DMS79 treated with DMSO at 0.1 percent for 48 hours (cell line): Measurements from ENCODE around the gene NFIC.

Experiments
- DNase-seq: peaks from one replicate; lab custom pipeline; 2025; lab: John Stamatoyannopoulos, UW

NFIC gene

DNA sequence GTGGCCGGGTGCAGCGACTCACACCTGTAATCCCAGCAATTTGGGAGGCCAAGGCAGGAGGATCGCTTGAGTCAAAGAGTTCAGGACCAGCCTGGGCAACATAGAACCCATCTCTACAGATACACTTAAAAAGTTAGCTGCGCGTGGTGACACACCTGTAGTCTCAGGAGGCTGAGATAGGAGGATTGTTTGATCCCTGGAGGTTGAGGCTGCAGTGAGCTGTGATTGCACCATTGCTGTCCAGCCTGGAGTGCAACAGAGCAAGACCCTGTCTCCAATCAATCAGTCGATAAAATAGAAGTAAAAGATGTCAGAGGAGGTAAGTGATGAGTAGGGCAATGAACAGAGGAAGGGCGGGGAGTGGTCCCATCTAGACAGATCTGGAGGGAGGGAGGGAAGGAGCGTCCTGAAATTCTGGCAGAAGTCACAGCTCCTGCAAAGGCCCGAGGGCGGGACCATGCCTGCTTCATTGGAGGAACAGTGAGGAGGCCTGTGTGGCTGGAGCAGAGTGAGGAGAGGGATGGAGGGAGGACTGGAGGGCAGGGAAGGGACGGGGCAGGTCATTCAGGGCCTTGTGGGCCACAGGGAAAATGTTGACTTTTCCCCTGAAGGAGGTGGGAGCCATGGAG, 104.2 kb downstream of the NFIC start:
- no peak for DNase-seq

GRCh38 chr19:3471954-3472655, 105.7 kb downstream of the NFIC start:
- DNase-seq, result no peak

DNA sequence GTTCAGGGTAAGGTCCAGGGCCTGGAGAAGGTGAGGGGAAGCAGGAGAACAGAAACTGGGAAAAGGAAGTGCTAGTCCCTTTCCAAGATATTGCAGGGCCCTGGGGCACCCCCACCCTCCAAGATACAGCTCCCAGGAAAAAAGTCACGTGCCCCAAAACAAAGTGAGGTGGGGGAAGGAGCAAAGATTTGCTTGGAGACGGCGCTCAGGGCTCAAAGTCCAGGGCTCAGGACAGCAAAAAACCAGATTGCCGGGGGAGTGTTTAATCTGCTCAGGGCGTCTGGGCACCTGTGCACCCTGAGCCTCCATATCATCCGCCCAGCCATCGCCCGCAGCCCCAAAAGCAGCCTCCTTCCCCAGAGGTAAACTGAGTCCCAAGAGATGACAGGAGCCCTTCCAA, 107.6 kb downstream of the NFIC start:
- no peak for DNase-seq

DNA sequence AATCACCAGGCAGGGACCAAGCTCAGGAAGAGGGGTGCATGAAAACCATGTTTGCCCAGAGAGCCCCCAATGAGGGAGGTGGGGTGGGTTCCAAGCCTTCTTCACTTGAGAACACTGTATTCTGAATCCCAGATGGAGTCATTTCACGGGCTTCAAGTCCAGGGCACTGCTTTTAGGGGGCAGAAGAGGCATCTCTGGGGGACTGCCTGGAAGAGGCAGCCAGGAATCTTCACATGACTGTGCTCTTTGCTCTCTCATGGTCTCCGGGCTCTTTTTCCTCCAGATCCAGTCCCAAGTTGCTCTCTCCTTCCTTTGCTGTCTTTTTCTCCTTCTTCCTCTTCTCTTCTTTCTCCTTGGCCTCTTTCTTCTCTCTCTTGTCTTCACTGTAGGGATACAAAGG, 108.2 kb downstream of the NFIC start:
- DNase-seq, result no peak

GRCh38 chr19:3475449-3475848, 109.1 kb downstream of the NFIC start:
- DNase-seq, result no peak

- no peak for DNase-seq
Measured at GRCh38 chr19:3476830-3477229, 110.4 kb downstream of the NFIC start.

DNA sequence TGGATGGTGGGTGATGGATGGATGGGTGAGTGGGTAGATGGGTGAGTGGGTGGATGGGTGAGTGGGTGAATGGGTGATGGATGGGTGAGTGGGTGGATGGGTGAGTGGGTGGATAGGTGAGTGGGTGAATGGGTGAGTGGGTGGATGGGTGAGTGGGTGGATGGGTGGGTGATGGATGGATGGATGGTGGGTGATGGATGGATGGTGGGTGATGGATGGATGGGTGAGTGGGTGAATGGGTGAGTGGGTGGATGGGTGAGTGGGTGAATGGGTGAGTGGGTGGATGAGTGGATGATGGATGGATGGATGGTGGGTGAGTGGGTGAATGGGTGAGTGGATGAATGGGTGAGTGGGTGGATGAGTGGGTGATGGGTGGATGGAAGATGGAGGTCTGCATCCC, 111.1 kb downstream of the NFIC start:
- no peak for DNase-seq

GRCh38 chr19:3477951-3478350, 111.6 kb downstream of the NFIC start:
- no peak for DNase-seq

- no peak for DNase-seq
Measured at GRCh38 chr19:3478409-3479176, 112.2 kb downstream of the NFIC start.

GRCh38 chr19:3479177-3479833, 112.9 kb downstream of the NFIC start:
- no peak for DNase-seq

- DNase-seq, result no peak
Measured at GRCh38 chr19:3479834-3480215, 113.4 kb downstream of the NFIC start.

GRCh38 chr19:3480383-3481091, 114.2 kb downstream of the NFIC start, which contains the start of gene SMIM24:
Gene SMIM24, minus strand, starts transcription at chr19:3480525. Its CDS starts 62 bp downstream, at chr19:3480463.
- peak; percentile 6 for DNase-seq

GRCh38 chr19:3481241-3482090, 115.1 kb downstream of the NFIC start:
- no peak for DNase-seq

DNA sequence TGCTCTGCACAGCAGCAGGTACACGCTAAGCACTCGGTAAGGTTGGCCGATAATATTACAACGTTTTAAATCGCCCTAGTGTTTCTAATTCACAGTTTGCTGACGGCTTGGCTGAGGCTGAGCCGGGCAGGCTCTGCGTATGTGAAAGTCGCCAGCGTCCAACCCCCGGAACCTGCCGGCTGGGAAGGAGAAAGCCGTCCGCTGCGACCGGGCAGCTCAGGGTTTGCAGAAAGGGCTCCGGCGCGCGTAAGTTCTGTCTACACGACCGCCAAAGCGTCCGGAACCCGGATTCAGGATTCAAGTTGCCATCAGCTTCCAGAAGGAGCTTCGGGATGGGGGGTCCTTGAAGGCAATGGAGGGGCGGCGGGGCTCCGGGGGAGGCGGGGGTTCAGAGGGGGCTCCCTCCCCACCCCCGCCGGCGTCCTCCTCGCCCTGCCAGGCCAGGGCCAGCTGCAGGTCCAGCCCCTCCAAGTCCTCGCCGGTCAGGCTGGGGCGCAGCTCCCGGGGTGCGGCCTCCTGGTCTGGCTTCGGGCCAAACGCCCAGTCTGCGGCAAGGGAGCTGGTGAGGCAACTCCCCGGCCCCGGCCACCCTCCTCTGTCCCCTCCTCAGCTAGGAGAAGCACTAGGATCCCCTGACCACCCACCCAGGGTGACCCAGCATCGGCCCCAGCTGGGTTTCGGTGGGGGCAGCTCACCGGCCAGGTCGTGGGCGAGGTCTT, 116.3 kb downstream of the NFIC start:
- no peak for DNase-seq

- DNase-seq, result no peak
Measured at GRCh38 chr19:3483226-3483628, 116.8 kb downstream of the NFIC start, which contains the start of gene SMIM44. Gene SMIM44, minus strand, starts transcription at chr19:3483441. Its CDS starts 38 bp downstream, at chr19:3483403.

GRCh38 chr19:3491396-3492119, 125.2 kb downstream of the NFIC start:
- DNase-seq, result no peak

- DNase-seq, result no peak
Measured at GRCh38 chr19:3492131-3492839, 125.9 kb downstream of the NFIC start.

- DNase-seq, result no peak
Measured at GRCh38 chr19:3492919-3493318, 126.5 kb downstream of the NFIC start.

- no peak for DNase-seq
Measured at GRCh38 chr19:3493651-3494050, 127.3 kb downstream of the NFIC start.
